RWPE1 (cell line): ENCODE data around the gene MEI1.
"Not testable (repeated sequence)": the region's sequence is repeated elsewhere in the genome, so short reads cannot be mapped to it uniquely, and the experiment has no call there.

Experiments
- CTCF ChIA-PET: fragments of 350-600 bp; sonication (Branson Sonifier 250); formaldehyde crosslinking; extraction: SDS; loops from one replicate; lab custom pipeline; 2021; lab: Yijun Ruan, JAX
- POLR2A ChIA-PET: fragments of 400-600 bp; formaldehyde crosslinking; extraction: SDS; loops from one replicate; lab custom pipeline; 2020; ENCODE audit warnings: antibody characterized with exemption; ENCODE audit not compliant: low non-redundant PET; lab: Yijun Ruan, JAX
- DNase-seq: peaks from one replicate; pipeline ENCODE4 v3.0.0; 2012; ENCODE audit warnings: low spot score
- H3K27ac ChIP-seq: fragments of 450-650 bp; 2 replicates; pipeline ENCODE4 v1.5.1; 2017
- TF ChIP-seq, protein P1 (sequence below): fragments of 450-650 bp; conservative IDR thresholded peaks from 2 replicates; pipeline ENCODE4 v1.5.1; 2017; ENCODE audit warnings: low read depth, mild to moderate bottlenecking

Gene MEI1

DNA sequence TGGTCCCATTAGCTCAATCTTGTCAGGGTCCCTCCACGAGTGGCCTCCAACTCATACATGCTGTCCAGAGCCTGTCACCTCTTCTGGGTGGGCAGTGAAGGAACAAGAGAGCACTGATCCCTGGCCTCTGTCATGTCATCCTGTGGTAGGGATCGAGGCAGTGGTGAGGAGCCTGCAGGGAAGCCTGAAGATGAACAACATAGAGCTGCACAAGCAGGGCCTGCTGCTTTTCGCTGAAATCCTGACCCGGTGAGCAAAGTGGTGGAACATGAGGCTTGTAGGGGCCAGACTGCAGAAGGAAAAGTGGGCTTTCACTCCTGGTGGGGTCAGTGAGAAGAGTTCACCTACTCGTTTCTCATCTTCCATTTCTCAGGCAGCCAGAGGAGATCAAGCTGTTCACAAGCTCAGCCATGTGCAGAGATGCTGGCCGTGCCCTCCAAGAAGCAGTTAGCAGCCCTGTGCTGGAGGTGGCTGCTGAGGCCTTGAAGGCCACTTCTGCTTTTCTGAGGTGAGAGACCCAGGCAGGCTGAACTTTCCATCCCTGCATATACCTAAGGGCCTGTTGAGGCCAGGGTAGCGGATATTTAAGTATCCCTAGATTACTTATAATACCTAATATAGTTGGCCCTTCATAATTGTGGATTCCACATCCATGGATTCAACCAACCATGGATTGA lies 32.9 kb downstream of the MEI1 start:
- no peak for DNase-seq
- CTCF ChIA-PET = interaction anchor here (0.6 kb wide), 2 partner anchors 242 to 703 kb away, joined by 3 read pairs; no protein-coding TSS in a partner anchor

DNA sequence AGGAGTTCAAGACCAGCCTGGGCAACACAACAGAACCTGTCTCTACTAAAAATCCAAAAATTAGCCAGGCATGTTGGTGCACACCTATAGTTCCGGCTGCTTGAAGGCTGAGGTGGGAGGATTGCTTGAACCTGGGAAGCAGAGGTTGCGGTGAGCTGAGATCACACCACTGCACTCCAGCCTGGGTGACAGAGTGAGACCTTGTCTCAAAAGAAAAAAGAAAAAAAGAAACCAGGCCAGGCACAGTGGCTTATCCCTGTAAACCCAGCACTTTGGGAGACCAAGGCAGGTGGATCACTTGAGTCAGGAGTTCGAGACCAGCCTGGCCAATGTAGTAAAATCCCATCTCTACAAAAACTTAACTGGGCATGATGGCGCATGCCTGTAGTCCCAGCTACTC lies 33.9 kb downstream of the MEI1 start:
- H3K27ac ChIP-seq, CTCF ChIA-PET, POLR2A ChIA-PET, DNase-seq: not testable (repeated sequence)

More for the DNA sequence above, 32.9 kb downstream of the MEI1 start:
- no peak overlapping the region for H3K27ac ChIP-seq
- POLR2A ChIA-PET = no interaction called here
- TF ChIP-seq, protein P1, sequence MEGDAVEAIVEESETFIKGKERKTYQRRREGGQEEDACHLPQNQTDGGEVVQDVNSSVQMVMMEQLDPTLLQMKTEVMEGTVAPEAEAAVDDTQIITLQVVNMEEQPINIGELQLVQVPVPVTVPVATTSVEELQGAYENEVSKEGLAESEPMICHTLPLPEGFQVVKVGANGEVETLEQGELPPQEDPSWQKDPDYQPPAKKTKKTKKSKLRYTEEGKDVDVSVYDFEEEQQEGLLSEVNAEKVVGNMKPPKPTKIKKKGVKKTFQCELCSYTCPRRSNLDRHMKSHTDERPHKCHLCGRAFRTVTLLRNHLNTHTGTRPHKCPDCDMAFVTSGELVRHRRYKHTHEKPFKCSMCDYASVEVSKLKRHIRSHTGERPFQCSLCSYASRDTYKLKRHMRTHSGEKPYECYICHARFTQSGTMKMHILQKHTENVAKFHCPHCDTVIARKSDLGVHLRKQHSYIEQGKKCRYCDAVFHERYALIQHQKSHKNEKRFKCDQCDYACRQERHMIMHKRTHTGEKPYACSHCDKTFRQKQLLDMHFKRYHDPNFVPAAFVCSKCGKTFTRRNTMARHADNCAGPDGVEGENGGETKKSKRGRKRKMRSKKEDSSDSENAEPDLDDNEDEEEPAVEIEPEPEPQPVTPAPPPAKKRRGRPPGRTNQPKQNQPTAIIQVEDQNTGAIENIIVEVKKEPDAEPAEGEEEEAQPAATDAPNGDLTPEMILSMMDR = no peak

DNA sequence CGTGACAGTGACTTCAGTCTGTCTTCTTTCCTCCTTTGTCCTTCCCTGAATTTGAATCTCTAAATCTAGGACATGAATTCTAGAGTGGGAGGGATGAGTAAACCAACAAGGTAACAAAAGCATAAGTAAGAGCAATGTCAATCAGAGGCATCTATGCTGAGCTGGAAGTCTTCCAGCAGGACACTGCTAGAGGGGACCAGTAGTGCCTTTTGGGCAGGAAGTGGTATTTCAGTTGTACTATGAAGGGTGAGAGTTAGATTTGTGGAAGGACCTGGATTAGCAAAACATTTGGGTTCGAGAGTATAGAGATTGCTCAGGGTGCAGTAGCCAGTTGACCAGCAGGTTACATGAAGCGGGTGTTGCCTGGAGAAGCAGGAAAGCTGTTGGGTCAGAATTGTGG lies 40.3 kb downstream of the MEI1 start:
- ChIA-PET CTCF (no interaction called here), POLR2A (no interaction called here)
- TF ChIP-seq, protein P1 = no peak
- no peak overlapping the region for H3K27ac ChIP-seq
- no peak for DNase-seq

DNA sequence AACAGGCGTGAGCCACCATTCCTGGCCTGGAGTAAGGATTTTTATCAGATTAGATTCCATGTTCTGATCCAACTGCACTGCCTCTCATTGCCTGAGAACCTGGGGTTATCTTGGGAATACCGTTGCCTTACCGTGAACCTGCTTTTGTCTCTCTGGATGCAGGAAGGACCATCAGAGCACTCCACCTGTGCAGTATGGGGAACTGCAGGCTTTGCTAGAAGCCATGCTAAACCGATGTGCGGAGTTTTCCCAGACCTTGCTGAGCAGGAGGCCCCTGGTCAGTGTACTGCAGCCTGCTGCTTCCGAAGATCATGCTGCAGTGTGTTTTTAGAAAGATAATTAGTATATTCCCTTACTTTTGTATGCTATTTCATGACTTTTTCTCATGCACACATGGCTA lies 43.6 kb downstream of the MEI1 start:
- no peak overlapping the region for H3K27ac ChIP-seq
- TF ChIP-seq, protein P1 = no peak
- POLR2A ChIA-PET = no interaction called here
- CTCF ChIA-PET = interaction anchor here (0.6 to 0.7 kb wide), 2 partner anchors 23 to 299 kb away, joined by 8 to 9 read pairs; no protein-coding TSS in a partner anchor
- DNase-seq = no peak

DNA sequence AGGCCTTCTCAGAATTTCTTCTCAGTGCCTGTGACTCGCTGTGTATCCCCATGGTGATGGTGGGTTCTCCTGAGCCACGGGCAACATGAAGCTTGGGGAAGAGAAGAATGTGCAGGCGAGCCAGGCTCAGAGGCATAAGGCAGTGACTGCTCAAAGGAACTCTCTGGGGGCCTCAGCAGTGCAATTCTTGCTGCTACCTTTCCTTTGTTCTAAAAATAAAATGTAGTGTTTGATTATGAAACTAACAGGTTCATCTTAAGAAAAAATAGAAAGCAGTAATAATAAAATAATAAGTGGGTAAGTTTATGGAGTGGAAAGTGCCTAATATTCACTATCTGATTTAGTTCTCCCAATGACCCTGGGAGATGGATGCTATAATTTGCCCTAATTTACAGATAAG lies 46.7 kb downstream of the MEI1 start:
- ChIA-PET POLR2A (no interaction called here), CTCF (interaction anchor here (0.6 to 1.2 kb wide), 6 partner anchors 11 to 571 kb away, joined by 3 read pairs; no protein-coding TSS in a partner anchor)
- DNase-seq = no peak
- TF ChIP-seq, protein P1 = no peak
- H3K27ac ChIP-seq = no peak overlapping the region

DNA sequence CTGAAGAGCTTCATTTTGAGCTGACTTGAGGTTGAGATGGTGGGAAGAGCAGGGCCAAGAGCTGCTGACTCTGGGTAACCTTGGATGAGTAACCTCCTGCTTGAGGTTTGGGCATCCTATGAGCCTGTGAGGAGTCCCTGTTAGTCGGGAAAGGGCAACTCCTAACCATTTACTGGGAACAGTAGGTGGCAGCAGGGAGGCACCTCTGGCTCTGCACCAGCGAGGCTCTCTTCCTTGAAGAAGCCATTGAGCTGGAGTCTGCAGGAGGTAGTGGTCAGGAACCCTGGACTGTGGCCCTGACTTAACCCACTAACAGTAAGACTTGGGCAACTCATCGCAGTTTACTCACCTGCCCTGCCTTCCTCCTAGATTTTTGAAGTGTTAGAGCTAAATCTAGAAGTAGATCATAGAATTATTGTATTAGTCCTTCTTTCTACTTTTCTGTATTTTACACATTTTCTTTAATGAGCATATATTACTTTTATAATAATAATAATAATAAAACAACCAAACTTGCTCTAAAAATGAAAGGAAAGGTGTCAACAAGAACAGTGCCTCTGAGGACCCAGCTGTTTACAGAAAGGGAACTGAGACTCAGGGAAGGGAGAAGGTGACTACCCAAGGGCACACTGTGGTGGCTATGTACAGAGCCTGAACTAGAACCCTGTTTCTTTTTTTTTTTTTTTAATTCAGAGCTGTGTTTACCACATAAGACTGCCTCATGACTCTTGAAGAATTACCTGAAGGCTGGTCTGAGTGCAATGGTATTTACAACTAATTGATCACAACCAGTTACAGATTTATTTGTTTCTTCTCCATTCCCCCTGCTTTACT lies 47.5 kb downstream of the MEI1 start:
- TF ChIP-seq, protein P1 = peak; percentile 75
- CTCF ChIA-PET = interaction anchor here (0.6 to 1.3 kb wide), 12 partner anchors 12 to 570 kb away, joined by 3 to 5 read pairs (median 3); no protein-coding TSS in a partner anchor
- peak; percentile 50 for DNase-seq
- no peak overlapping the region for H3K27ac ChIP-seq
- POLR2A ChIA-PET = no interaction called here
